K562 (cell line): Measurements from ENCODE around the gene LENEP. TPM values are rescaled to one million over a fixed set of nuclear protein-coding genes. Genes with fewer than 3 reads are reported as not detected.

ENCODE experiments used
- HIVEP1 ChIP-seq: fragments of 250-450 bp; sonication (Bioruptor Pico); IDR thresholded peaks from 2 replicates; pipeline ENCODE4 v1.4.0; 2020; ENCODE audit warnings: mild to moderate bottlenecking
- MCM7 ChIP-seq, 2 experiments: fragments of 450-650 bp; IDR thresholded peaks; 2 replicates each; pipeline ENCODE4 v1.6.1; 2016 to 2018
- MIER1 ChIP-seq: fragments of 450-650 bp; IDR thresholded peaks from 2 replicates; pipeline ENCODE4 v1.6.1; 2016; ENCODE audit warnings: antibody characterized with exemption, mild to moderate bottlenecking, low read depth
- MTA3 ChIP-seq: fragments of 450-650 bp; formaldehyde crosslinking; IDR thresholded peaks from 2 replicates; pipeline ENCODE4 v1.6.1; 2017; ENCODE audit warnings: mild to moderate bottlenecking, borderline replicate concordance
- PHB ChIP-seq: fragments of 250-450 bp; sonication (Bioruptor Pico); IDR thresholded peaks from 2 replicates; pipeline ENCODE4 v1.5.0; 2021
- POLR2AphosphoS5 ChIP-seq: IDR thresholded peaks from 2 replicates; pipeline ENCODE4 v1.6.1; 2011; ENCODE audit warnings: mild to moderate bottlenecking, low read depth, low read length, moderate library complexity; ENCODE audit not compliant: control insufficient read depth, insufficient read depth
- SMARCB1 ChIP-seq: IDR thresholded peaks from 2 replicates; pipeline ENCODE4 v1.6.1; 2011; ENCODE audit warnings: improper control_type of control experiment, low read depth; ENCODE audit not compliant: insufficient read length
- TAF1 ChIP-seq: IDR thresholded peaks from 2 replicates; pipeline ENCODE4 v1.6.1; 2011; ENCODE audit warnings: mild to moderate bottlenecking, low read length, moderate library complexity; ENCODE audit not compliant: insufficient read depth, control insufficient read depth, severe bottlenecking; ENCODE audit errors: extremely low read depth
- TEAD4 ChIP-seq, 2 experiments: sonication (generic) in 1 of 2; formaldehyde crosslinking in 1 of 2; IDR thresholded peaks; 2 replicates each; pipeline versions ENCODE4 v1.6.1 to v1.8.0; 2012 to 2022; ENCODE audit warnings: borderline replicate concordance in 1 of 2, inconsistent platforms in 1 of 2, low read length in 1 of 2, mild to moderate bottlenecking in 1 of 2, missing genetic modification reagents in 1 of 2
- ZFP30 ChIP-seq: fragments of 250-450 bp; sonication (Bioruptor Pico); IDR thresholded peaks from 2 replicates; pipeline ENCODE4 v1.8.0; 2022; ENCODE audit warnings: moderate library complexity, mild to moderate bottlenecking, inconsistent platforms, borderline replicate concordance
- ZNF23 ChIP-seq: fragments of 250-450 bp; sonication (Bioruptor Pico); IDR thresholded peaks from 2 replicates; pipeline ENCODE4 v1.4.0; 2020; ENCODE audit warnings: mild to moderate bottlenecking
- ZNF280A ChIP-seq: fragments of 450-650 bp; IDR thresholded peaks from 2 replicates; pipeline ENCODE4 v1.6.1; 2018; ENCODE audit warnings: mild to moderate bottlenecking, low read depth; ENCODE audit not compliant: partially characterized antibody
- ZNF518B ChIP-seq: fragments of 250-450 bp; sonication (Bioruptor Pico); IDR thresholded peaks from 2 replicates; pipeline ENCODE4 v1.5.0; 2021; ENCODE audit warnings: mild to moderate bottlenecking, moderate library complexity
- ZNF609 ChIP-seq: sonication (generic); formaldehyde crosslinking; IDR thresholded peaks from 2 replicates; pipeline ENCODE4 v1.8.1; 2023; ENCODE audit warnings: missing genetic modification reagents, mild to moderate bottlenecking, borderline replicate concordance
- polyA plus RNA-seq, 8 experiments: library from polyadenylated mRNA; depleted of rRNA in 4 of 8; stranded (reverse) in 5 of 8; unstranded in 3 of 8; fragments of >200 nt; fragmentation: Nextera tagmentation in 2 of 8; fragmentation: Illumina TruSeq in 1 of 8; extraction: Ambion mirVana in 2 of 8; extraction: Trizol in 1 of 8; gene quantifications; 2 replicates each; pipeline versions ENCODE4 v1.2.1 to v1.2.3, GENCODE V29; 2011 to 2014; ENCODE audit warnings: inconsistent platforms in 1 of 8, missing spikeins in 1 of 8
- total RNA-seq, 7 experiments: library from RNA; depleted of rRNA in 6 of 7; stranded (reverse); fragments of >200 nt in 6 of 7; fragmentation: Illumina TruSeq in 2 of 7; extraction: Trizol in 2 of 7; gene quantifications; 2 replicates each; pipeline versions ENCODE4 v1.2.1 to v1.2.3, GENCODE V29; 2011 to 2021; ENCODE audit warnings: low replicate concordance in 1 of 7
- TF ChIP-seq, protein P1 (sequence below): sonication (generic); formaldehyde crosslinking; IDR thresholded peaks from 2 replicates; pipeline ENCODE4 v1.8.1; 2023; ENCODE audit warnings: mild to moderate bottlenecking, missing genetic modification reagents

LENEP gene
- total and polyA plus RNA-seq, 9 of the 15 experiments (the other 6 are each of a cell fraction or from before 2014, with no cell fraction given) = 0.23 to 0.87 (median 0.67) TPM; not detected in 5

GRCh38 chr1:154975409-154976059 lies 17.9 kb upstream of the LENEP start (continued):
- TF ChIP-seq ZNF609 (CRISPR knock-in tag) (no peak), MCM7 (IDR thresholded peaks at IDR 0.05) (no peak), ZNF518B (CRISPR knock-in tag) (no peak), TEAD4 (IDR thresholded peaks at IDR 0.05; ENCODE audit: low read length) (no peak), TEAD4 (CRISPR knock-in tag; IDR thresholded peaks at IDR 0.05; ENCODE audit: borderline replicate concordance) (no peak), PHB (CRISPR knock-in tag) (no peak), MIER1 (0 out of 2 replicates have a peak, but pooled peaks have one; percentile 54), TAF1 (peak; percentile 36), ZNF23 (CRISPR knock-in tag) (no peak), ZNF280A (no peak), POLR2AphosphoS5 (no peak), HIVEP1 (no peak), ZFP30 (no peak), SMARCB1 (no peak), MTA3 (0 out of 2 replicates have a peak, but pooled peaks have one; percentile 22)
- TF ChIP-seq, protein P1, sequence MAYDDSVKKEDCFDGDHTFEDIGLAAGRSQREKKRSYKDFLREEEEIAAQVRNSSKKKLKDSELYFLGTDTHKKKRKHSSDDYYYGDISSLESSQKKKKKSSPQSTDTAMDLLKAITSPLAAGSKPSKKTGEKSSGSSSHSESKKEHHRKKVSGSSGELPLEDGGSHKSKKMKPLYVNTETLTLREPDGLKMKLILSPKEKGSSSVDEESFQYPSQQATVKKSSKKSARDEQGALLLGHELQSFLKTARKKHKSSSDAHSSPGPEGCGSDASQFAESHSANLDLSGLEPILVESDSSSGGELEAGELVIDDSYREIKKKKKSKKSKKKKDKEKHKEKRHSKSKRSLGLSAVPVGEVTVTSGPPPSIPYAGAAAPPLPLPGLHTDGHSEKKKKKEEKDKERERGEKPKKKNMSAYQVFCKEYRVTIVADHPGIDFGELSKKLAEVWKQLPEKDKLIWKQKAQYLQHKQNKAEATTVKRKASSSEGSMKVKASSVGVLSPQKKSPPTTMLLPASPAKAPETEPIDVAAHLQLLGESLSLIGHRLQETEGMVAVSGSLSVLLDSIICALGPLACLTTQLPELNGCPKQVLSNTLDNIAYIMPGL (CRISPR knock-in tag) = 0 out of 2 replicates have a peak, but pooled peaks have one; percentile 9
